ENCODE data around the gene SSX4.
"Not testable (repeated sequence)": the region's sequence is repeated elsewhere in the genome, so short reads cannot be mapped to it uniquely, and the experiment has no call there.

Gene SSX4

GRCh38 chrX:48383239-48383638 lies at the start of gene SSX4:
SSX4 (plus strand) TSS chrX:48383539; CDS start chrX:48384054, 515 bp downstream.
- ATAC-seq (replicated peaks; ENCODE audit: extremely low read depth, poor library complexity, severe bottlenecking); H3K4me1 Mint-ChIP-seq; H3K27ac Mint-ChIP-seq (ENCODE audit: low read depth); H3K9me3 Mint-ChIP-seq; DNase-seq (ENCODE audit: low spot score in 2 of 2); H3K27me3 Mint-ChIP-seq; H3K36me3 Mint-ChIP-seq (ENCODE audit: insufficient read depth); H3K4me3 Mint-ChIP-seq: not testable (repeated sequence)

GRCh38 chrX:48346059-48346458 lies 37.3 kb upstream of the SSX4 start:
- not testable (repeated sequence) for H3K27me3 Mint-ChIP-seq; ATAC-seq (replicated peaks; ENCODE audit: extremely low read depth, poor library complexity, severe bottlenecking); H3K4me3 Mint-ChIP-seq; H3K36me3 Mint-ChIP-seq (ENCODE audit: insufficient read depth); DNase-seq (ENCODE audit: low spot score in 2 of 2); H3K9me3 Mint-ChIP-seq; H3K27ac Mint-ChIP-seq (ENCODE audit: low read depth); H3K4me1 Mint-ChIP-seq

GRCh38 chrX:48356315-48357094 lies 26.8 kb upstream of the SSX4 start, which contains the start of gene SSX3:
SSX3 (minus strand) TSS chrX:48356703; CDS start chrX:48355249, 1,454 bp downstream.
- DNase-seq (ENCODE audit: low spot score in 2 of 2); ATAC-seq (replicated peaks; ENCODE audit: extremely low read depth, poor library complexity, severe bottlenecking); H3K4me3 Mint-ChIP-seq; H3K4me1 Mint-ChIP-seq; H3K9me3 Mint-ChIP-seq; H3K36me3 Mint-ChIP-seq (ENCODE audit: insufficient read depth); H3K27ac Mint-ChIP-seq (ENCODE audit: low read depth): not testable (repeated sequence)
- H3K27me3 Mint-ChIP-seq: peaks cover 10% of the 10 kb centered on the region

- H3K4me3 Mint-ChIP-seq: no peak overlapping the region
- no peaks in the 10 kb centered on the region for H3K4me1 Mint-ChIP-seq
- H3K36me3 Mint-ChIP-seq (ENCODE audit: insufficient read depth): no peaks in the 10 kb centered on the region
- DNase-seq (ENCODE audit: low spot score in 2 of 2) (no peak), ATAC-seq (replicated peaks; ENCODE audit: extremely low read depth, poor library complexity, severe bottlenecking) (no peak)
- H3K27me3 Mint-ChIP-seq: peaks cover 10% of the 10 kb centered on the region
- no peak overlapping the region for H3K27ac Mint-ChIP-seq (ENCODE audit: low read depth)
- no peaks in the 10 kb centered on the region for H3K9me3 Mint-ChIP-seq
Observed at GRCh38 chrX:48357681-48358080, 25.7 kb upstream of the SSX4 start.

- not testable (repeated sequence) for H3K36me3 Mint-ChIP-seq (ENCODE audit: insufficient read depth); H3K4me1 Mint-ChIP-seq; H3K27ac Mint-ChIP-seq (ENCODE audit: low read depth); H3K4me3 Mint-ChIP-seq; H3K27me3 Mint-ChIP-seq; ATAC-seq (replicated peaks; ENCODE audit: extremely low read depth, poor library complexity, severe bottlenecking); DNase-seq (ENCODE audit: low spot score in 2 of 2); H3K9me3 Mint-ChIP-seq
Observed at GRCh38 chrX:48359281-48359680, 24.1 kb upstream of the SSX4 start.

- not testable (repeated sequence) for H3K27ac Mint-ChIP-seq (ENCODE audit: low read depth); ATAC-seq (replicated peaks; ENCODE audit: extremely low read depth, poor library complexity, severe bottlenecking); H3K9me3 Mint-ChIP-seq; H3K36me3 Mint-ChIP-seq (ENCODE audit: insufficient read depth); H3K4me1 Mint-ChIP-seq; DNase-seq (ENCODE audit: low spot score in 2 of 2); H3K4me3 Mint-ChIP-seq
- H3K27me3 Mint-ChIP-seq: peaks cover 22% of the 10 kb centered on the region
Observed at GRCh38 chrX:48367717-48368408, 15.5 kb upstream of the SSX4 start.

GRCh38 chrX:48370408-48370807 lies 12.9 kb upstream of the SSX4 start:
- DNase-seq (ENCODE audit: low spot score in 2 of 2); H3K9me3 Mint-ChIP-seq; H3K27me3 Mint-ChIP-seq; H3K4me3 Mint-ChIP-seq; H3K36me3 Mint-ChIP-seq (ENCODE audit: insufficient read depth); H3K4me1 Mint-ChIP-seq; ATAC-seq (replicated peaks; ENCODE audit: extremely low read depth, poor library complexity, severe bottlenecking); H3K27ac Mint-ChIP-seq (ENCODE audit: low read depth): not testable (repeated sequence)

- not testable (repeated sequence) for H3K36me3 Mint-ChIP-seq (ENCODE audit: insufficient read depth); H3K9me3 Mint-ChIP-seq; H3K4me3 Mint-ChIP-seq; ATAC-seq (replicated peaks; ENCODE audit: extremely low read depth, poor library complexity, severe bottlenecking); DNase-seq (ENCODE audit: low spot score in 2 of 2); H3K27ac Mint-ChIP-seq (ENCODE audit: low read depth); H3K27me3 Mint-ChIP-seq; H3K4me1 Mint-ChIP-seq
Observed at GRCh38 chrX:48396931-48397330, 13.6 kb downstream of the SSX4 start.

- H3K4me3 Mint-ChIP-seq: not testable (repeated sequence)
Observed at GRCh38 chrX:48397825-48398224, 14.5 kb downstream of the SSX4 start.

GRCh38 chrX:48411860-48412259 lies 28.5 kb downstream of the SSX4 start, which contains the start of gene SSX4B:
SSX4B (minus strand) TSS chrX:48411960; CDS start chrX:48411372, 588 bp downstream.
- H3K4me1 Mint-ChIP-seq; H3K27me3 Mint-ChIP-seq; H3K27ac Mint-ChIP-seq (ENCODE audit: low read depth); H3K4me3 Mint-ChIP-seq; DNase-seq (ENCODE audit: low spot score in 2 of 2); H3K9me3 Mint-ChIP-seq; ATAC-seq (replicated peaks; ENCODE audit: extremely low read depth, poor library complexity, severe bottlenecking); H3K36me3 Mint-ChIP-seq (ENCODE audit: insufficient read depth): not testable (repeated sequence)

More at GRCh38 chrX:48397825-48398224, 14.5 kb downstream of the SSX4 start:
- H3K27me3 Mint-ChIP-seq; DNase-seq (ENCODE audit: low spot score in 2 of 2); H3K36me3 Mint-ChIP-seq (ENCODE audit: insufficient read depth); H3K9me3 Mint-ChIP-seq; ATAC-seq (replicated peaks; ENCODE audit: extremely low read depth, poor library complexity, severe bottlenecking); H3K27ac Mint-ChIP-seq (ENCODE audit: low read depth); H3K4me1 Mint-ChIP-seq: not testable (repeated sequence)

- H3K36me3 Mint-ChIP-seq (ENCODE audit: insufficient read depth); H3K27me3 Mint-ChIP-seq; DNase-seq (ENCODE audit: low spot score in 2 of 2); H3K4me3 Mint-ChIP-seq; H3K4me1 Mint-ChIP-seq; H3K9me3 Mint-ChIP-seq; H3K27ac Mint-ChIP-seq (ENCODE audit: low read depth); ATAC-seq (replicated peaks; ENCODE audit: extremely low read depth, poor library complexity, severe bottlenecking): not testable (repeated sequence)
Observed at GRCh38 chrX:48427027-48427716, 43.8 kb downstream of the SSX4 start.

GRCh38 chrX:48429606-48430005 lies 46.3 kb downstream of the SSX4 start:
- not testable (repeated sequence) for H3K27me3 Mint-ChIP-seq; H3K36me3 Mint-ChIP-seq (ENCODE audit: insufficient read depth); H3K27ac Mint-ChIP-seq (ENCODE audit: low read depth); H3K4me3 Mint-ChIP-seq; ATAC-seq (replicated peaks; ENCODE audit: extremely low read depth, poor library complexity, severe bottlenecking); DNase-seq (ENCODE audit: low spot score in 2 of 2); H3K4me1 Mint-ChIP-seq; H3K9me3 Mint-ChIP-seq

Measured in central memory CD8-positive, alpha-beta T cell (primary cell).